Measurements from ENCODE around the gene PPP2R2B.

GRCh38 chr5:146767534-146767933 lies 111.0 kb downstream of the PPP2R2B start:
- no peak for TF ChIP-seq POLR2A (IDR thresholded peaks at IDR 0.05; ENCODE audit: low read depth, low read length)
- TF ChIP-seq CTCF (IDR thresholded peaks at IDR 0.05; ENCODE audit: extremely low read depth in 1 of 2, insufficient read depth in 1 of 2, low read depth in 1 of 2, low read length in 2 of 2) = no peak
- no peak for TF ChIP-seq POLR2AphosphoS5 (IDR thresholded peaks at IDR 0.05; ENCODE audit: insufficient read depth, low read depth, low read length)
- no peak for TF ChIP-seq MAX (IDR thresholded peaks at IDR 0.05; ENCODE audit: insufficient read depth, insufficient read length)
- no peak for TF ChIP-seq EZH2 (IDR thresholded peaks at IDR 0.05; ENCODE audit: borderline replicate concordance, low read depth, low read length, severe bottlenecking)
- no peak for TF ChIP-seq FOS (IDR thresholded peaks at IDR 0.05; ENCODE audit: borderline replicate concordance, insufficient read depth, low read length)
